Measurements from ENCODE around the gene CCDC83. TPM values are rescaled to one million over a fixed set of nuclear protein-coding genes. Genes with fewer than 3 reads are reported as not detected.

The CCDC83 gene
- total RNA-seq, 1 donor from 2014 or later = not detected

Other genes with a start within 250 kb of the CCDC83 start
- gene DLG2, start 228.0 kb upstream of the CCDC83 start, total RNA-seq = 19.5 TPM
- 36.6 TPM for gene TMEM126B, start 226.8 kb upstream of the CCDC83 start, total RNA-seq
- gene TMEM126A, start 207.4 kb upstream of the CCDC83 start, total RNA-seq = 23.8 TPM
- gene CREBZF, start 190.3 kb upstream of the CCDC83 start, total RNA-seq = 48.2 TPM
- gene CCDC89, start 169.2 kb upstream of the CCDC83 start, total RNA-seq = 2.5 TPM
- gene SYTL2, start 44.2 kb upstream of the CCDC83 start, total RNA-seq = 254 TPM
- gene PICALM, start 213.7 kb downstream of the CCDC83 start, total RNA-seq = 261 TPM

Measured in ureter (tissue), 1 donor.